ENCODE measurements around the gene IGFLR1. TPM values are rescaled to one million over a fixed set of nuclear protein-coding genes. Genes with fewer than 3 reads are reported as not detected.

IGFLR1 gene
- total and polyA plus RNA-seq, 2 of the 8 experiments (the other 6 are each of a cell fraction or from before 2014, with no cell fraction given): 8.4 to 28.9 TPM

GRCh38 chr19:35702223-35703012 lies 39.8 kb downstream of the IGFLR1 start (continued):
- TF ChIP-seq BACH1 (IDR thresholded peaks at IDR 0.05; ENCODE audit: low read length) (peak; percentile 18; the same call in 1 of the 2 replicates), GABPA (IDR thresholded peaks at IDR 0.05; ENCODE audit: borderline replicate concordance, insufficient read depth, low read length) (0 out of 2 replicates have a peak, but pooled peaks have one; percentile 2)

All from H1 (cell line).